Measurements from ENCODE around the gene OTC.

Gene OTC

DNA sequence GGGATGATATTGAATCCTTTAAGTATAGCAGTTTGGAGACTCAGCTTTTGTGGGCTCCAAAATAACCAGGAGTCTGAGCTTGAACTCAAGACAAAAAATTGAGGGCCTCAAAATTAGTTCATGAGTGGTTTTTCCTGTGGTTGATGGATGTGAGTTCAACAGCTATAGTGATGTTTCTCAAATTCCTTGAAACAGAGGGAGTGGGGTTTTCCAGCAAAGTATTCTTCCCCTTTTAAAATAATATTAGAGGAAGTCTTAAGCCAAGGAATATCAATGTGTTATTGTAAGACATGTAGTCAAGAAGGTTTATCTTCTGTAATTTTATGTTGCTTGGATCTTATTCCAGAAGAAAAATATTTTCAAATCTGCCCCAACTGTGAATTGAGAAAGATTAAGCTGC is 10.6 kb downstream of the OTC start:
- DNase-seq = no peak

DNA sequence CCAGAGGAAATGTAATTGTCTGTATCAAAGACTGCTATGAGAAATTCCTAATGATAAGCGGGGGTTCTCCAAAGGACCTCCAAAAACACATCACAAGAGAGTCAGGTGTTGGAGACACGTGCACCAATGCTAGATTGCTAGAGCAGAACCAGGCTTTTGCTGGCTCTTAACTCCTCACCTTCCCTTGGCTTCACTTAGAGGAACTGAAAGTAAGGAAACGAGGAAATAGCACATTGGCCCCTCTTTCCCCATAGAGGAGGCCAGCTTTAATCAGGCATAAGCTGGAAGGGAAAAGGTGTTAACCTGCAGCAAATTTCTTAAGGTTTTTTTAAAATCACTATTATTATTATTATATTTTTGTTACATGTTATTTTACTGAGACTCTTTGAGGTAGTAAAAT is 13.6 kb downstream of the OTC start:
- no peak for DNase-seq

DNA sequence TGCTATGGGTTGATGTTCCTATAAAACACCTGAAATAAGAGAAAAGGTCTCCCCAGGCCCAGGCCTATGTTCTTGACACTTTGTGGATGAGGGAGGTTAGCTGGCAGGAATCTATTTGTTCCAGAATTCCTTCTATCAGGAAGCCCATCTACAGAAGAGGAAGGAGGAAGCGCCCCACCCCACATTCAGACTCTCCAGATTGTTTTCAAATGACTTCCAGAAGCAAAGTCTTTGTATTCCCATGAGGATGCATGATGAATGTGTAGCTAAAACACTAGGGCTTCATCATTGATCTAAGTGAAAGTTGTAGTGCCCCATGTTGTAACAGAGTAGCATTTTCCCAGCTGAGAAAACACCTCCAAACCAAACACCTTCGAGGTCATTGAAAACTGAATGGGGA is 16.4 kb downstream of the OTC start:
- DNase-seq = no peak

DNA sequence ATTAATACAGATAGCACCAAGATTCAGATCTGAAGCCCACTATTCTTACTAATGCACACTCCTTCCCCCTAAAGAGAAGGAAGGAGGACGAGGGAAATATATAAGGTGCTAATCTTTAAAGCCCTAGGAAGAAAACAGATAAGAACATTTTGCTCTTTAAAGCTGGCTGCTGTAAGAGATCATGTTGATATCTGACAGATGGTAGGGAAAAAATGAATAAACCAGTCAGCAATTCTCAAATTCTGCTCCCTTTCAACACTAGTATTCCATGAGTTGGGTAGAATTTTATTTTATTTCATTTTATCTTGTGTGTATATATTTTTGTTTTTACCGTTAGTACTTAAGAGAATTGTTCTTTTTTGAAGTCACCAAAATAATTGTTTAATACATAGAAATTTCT is 19.2 kb downstream of the OTC start:
- no peak for DNase-seq

DNA sequence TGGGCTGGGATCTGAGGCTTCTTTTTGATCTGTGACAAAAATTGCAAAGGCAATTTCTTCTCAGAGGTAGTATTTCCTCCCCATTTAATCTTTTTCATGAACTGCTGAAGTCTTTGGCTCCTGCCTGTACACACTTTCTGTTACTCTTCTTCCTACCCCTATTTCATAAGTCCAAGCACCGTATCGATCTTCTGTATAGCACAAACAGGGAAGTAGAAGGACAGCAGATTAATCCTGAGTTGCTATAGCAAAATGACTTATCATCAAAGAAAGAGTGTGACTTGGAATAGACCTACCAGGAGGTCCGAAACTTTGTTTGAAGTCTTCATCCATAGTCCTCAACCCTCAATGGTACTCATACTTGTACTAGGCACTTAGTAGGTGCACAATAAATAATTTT is 22.0 kb downstream of the OTC start:
- DNase-seq = no peak

DNA sequence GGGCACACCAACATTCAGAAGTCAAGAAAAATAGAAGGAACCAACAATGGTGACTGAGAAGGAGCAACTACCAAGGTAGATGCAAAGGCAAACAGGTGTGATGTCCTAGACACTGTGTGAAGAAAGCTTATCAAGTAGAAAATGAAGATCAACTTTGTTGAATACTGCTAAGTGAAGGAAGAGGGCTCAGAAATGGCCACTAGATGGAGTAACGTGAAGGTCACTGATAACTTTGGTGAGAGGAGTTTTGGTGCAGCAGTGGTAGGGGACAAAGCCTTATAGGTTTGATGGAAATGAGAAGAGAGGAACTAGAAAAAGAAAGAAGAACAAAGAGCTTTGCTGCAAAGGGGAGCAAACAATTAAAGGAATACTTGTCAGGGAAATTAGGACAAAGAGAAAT is 23.5 kb downstream of the OTC start:
- no peak for DNase-seq

DNA sequence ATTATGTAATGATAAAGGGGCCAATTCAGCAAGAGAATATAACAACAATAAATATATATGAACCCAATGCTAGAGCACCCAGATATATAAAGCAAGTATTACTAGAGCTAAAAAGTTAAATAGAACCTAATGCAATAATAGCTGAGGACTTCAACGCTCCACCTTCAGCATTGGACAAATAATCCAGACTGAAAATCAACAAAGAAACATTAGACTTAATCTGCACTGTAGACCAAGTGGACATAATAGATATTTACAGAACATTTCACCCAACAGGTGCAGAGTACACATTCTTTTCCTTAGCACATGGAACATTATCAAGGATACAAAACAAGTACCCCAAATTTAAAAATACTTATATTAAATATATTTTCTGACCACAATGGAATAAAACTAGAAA is 24.3 kb downstream of the OTC start:
- DNase-seq = no peak

DNA sequence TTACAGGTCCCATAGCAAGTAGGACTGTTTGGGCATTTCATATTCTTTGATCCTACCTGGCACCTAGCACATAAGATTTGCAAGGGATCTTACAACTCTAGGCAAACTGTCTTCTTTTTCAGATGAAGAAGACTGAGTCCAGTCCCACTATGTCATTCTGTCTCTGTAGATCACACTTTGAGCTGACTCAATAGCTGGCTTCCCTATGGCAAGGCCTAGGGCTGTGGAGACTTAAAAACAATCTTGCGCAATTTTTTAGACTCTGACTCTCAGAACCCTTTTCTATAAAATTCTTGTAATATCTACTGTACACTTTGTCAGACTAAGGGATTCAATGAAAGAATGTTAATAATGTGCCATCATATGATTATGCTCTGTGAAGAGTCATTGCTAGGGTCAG is 26.7 kb downstream of the OTC start:
- no peak for DNase-seq

DNA sequence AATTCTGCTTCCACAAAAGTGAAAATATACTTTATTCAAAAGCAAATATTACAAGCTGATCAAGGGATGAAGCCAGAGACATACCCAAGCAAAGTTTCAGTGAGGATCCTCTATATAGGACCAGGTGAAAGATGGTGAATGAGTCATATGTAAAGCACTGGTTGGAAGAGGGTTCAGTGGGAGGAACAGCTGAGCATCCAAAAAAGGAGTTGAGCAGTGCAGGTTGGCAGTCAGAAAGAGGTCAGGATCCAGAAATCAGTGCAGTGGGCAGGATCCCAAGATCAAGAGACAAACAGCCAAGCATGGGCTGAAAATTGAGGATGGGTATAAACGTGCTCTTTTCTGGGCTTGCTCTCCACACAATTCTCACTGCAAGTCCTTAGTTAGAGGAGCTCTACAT is 30.3 kb downstream of the OTC start:
- DNase-seq = no peak

DNA sequence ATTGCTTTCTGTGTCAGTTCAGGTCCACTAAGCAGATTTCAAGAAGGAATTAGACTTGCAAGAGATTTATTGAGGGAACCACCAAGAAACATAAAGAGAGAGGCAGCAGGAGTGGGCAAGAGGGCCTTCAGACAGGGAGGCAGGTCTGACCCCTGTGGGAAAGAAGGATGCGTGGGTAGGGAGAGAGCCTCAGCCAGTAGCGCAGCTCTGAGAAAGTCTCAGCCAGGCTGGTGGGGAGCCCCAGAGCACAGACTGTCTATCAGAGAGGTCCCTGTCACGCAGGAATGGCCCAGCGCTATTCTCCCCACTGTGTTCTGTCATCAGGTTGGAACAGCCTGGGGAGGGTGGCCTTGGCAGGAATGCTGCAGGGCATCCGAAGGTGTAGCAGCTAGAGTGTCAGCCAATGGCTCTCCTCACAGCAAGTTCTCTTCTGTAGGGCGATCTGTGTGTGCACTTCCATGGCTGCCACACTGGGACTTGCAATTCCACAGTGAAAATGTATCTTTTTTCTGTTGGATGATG is 48.0 kb downstream of the OTC start:
- DNase-seq = no peak

DNA sequence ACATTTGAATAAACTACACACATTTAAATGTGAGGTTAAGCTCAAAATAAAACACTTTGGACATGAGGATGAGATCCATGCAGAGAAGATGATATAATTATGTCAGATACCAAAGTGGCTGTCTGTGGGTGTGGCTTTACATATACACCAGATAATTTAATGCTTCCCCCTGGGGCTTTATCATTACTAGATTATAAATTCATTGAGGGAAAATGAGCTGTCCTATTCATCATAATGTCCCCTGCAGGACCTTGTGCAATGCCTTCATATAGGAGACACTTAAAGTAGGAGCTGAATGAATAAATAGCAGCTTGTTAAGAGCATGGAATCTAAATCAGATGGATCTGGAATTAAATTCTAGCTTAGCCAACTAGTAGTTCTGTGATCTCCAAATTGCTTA is 49.7 kb downstream of the OTC start:
- DNase-seq = no peak

DNA sequence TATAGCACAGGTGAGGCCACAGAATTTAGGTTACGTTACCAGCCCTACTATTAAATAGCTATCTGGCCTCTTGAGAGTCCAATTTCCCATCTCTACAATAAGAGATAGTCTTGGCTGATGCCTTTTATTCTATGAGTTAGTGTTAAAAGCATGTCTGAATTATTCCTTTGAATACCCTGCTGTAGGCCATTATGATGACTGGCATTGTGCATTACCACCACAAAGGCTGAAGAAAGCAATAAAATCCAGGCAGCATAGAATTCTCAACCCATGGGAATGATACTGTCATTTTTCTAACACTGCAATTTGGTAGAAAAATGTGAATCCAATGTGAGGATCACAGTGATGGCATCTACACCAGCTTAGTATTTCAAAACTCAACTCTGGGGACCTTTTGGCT is 51.4 kb downstream of the OTC start:
- DNase-seq = no peak

DNA sequence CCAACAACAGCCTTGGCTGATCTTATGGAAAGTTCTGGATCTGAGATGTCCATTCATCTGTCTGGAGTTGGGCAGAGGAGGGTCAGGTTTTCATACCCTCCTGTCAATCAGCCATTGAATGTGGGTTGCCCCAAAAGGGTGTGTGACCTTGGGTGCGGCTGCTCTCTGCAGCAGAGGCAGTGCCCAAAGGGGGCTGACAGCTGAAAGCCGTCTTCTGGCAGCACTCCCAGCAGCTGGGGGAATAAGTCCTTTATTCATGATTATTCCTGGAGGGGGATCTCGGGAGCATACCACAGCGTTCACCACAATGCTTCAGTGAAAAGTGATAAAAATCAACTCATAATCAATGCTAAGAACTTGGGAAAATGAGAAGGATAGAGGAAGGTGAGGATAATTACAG is 54.7 kb downstream of the OTC start:
- DNase-seq = no peak

DNA sequence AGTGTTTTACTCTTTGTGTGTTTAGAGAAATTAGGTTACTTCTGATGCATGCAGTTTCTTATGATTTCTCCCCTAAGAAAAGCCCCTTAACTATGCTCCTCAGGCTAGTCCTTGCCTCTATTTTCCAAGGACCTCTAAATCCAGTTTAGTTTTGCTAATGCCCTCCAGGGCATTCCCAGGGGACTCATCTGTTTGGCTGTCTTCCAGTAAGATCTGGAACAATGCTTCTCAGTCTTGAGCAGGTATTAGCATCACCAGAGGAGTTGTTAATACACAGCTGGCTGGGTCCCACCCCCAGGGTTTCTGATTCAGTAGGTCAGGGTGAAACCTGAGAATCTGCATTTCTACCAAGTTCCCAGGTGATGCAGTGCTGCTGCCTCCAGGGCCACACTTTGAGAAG is 56.9 kb downstream of the OTC start:
- no peak for DNase-seq

DNA sequence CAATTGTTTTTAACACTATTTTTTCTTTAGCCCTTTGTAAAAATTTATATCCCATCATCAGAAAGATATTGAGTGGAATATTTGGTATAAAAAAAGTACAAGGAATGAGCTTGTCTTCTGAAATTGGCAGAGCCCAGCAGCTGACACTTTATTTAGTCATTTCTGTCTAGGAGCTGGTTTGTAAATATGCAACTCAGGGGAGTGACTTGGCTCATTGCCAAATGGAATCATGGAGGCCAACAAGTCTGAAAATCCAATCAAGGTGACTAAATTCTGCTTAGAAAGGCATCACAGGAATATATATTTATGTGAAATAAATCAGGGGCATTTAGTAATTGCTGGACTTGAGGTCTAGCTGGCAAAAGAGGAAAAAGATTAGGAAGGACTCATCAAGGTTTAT is 74.4 kb downstream of the OTC start:
- no peak for DNase-seq

DNA sequence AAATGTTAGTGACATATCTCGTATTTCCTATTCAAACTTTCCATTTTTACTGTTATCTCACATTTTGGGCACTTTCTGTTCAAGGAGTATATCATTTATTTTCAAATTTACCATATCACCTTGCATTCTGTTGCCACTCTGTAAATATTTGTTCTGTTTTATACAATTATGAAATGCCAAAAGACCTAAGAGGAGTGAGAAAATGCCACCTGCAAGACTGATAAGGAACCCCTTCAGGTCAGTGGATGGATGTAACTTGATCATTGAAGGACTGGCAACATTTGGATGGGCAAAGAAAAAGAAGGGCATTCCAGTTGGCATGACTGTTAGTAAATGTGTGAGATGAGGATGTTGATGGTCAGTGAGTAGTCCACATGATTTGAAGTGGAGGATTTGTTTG is 79.1 kb downstream of the OTC start:
- DNase-seq = no peak

DNA sequence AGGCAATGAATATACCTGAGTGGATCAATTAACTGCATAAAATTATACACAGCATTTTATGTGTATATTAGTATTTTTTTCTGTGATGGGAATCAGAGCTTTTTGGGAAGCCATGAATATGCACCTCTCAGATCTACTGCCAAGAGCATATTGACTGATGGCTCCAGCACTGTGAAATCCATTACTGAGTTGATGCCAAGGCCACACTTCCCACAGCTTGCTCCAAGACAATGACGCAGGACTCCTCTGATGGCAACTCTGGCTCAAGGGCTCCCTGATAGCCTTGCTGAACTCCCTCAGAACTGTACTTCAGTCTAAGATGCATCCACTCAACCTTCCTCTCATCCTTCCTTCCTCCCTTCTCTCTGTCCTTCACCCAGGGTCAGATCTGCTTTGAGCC is 82.7 kb downstream of the OTC start:
- no peak for DNase-seq

DNA sequence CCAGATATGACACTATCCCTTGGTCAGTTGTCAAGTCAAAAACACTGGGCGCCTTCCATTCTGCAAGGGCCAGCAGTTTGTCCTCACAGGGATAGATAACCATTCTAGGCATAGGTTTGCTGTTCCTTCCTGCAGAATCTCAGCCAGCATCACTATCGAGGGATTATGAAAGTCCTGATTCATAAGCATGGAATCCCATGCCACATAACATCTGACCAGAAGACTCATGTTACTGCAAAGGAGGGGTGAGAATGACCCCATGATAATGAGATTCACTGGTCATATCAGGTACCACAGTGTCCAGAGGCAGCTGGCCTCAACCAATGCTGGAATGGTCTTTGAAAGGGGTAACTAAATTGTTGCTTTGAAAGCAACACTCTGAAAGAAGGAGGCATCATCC is 84.7 kb downstream of the OTC start:
- no peak for DNase-seq

DNA sequence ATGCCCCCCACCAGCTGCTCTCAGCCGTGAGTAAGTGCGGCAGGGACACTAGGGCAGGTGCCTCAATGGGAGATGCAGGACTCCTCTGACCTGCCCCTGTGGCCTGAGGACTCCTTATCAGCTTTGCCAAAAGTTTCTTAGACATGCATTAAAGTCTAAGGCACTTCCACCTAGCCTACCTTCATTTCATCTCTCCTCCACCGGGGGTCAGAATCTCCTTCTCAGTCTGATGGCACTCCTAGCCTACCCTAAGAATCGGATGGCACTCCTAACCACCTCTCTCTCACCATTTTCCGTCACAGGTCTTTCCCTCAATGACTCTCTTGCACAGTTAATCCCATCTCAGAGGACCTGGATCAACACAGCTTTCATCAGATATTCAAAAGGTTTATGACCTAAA is 85.9 kb downstream of the OTC start:
- DNase-seq = no peak

DNA sequence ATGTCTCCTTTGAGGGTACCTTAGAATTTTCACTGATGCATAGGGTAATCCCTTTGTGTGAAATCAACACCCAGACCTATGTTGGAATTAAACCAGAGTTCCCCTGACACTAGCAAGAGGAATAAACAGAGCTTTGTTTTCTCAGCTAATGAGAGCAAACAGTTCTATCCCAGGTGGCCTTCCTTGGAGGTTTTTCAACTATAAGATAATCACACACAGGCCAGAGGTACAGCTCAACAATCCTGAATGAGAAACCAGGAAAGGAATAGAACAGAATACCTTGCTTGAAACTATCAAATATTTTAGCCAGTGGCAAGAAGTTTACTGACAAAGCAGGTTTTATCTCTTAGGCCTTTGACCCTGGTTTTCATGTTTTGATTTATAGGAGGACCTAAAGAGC is 100.2 kb downstream of the OTC start:
- DNase-seq = no peak

DNA sequence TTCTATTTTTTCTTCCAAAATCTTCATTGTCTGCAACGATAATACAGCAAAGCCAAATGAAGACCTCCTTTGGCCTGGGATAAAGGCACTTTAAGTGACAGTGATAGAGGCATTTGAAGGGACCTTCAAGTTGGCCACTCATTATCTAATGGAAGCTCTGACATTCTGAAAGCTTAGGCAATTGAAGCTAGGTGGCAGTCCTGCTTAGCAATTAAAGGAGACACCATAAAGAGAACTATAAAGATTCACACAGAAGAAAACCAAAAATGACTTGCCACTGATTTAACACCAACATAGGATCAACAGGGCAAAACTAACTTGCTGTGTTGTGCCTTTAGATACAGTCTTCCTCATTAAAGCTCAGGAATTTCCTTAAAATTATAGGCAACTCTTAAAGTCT is 105.7 kb downstream of the OTC start:
- no peak for DNase-seq

DNA sequence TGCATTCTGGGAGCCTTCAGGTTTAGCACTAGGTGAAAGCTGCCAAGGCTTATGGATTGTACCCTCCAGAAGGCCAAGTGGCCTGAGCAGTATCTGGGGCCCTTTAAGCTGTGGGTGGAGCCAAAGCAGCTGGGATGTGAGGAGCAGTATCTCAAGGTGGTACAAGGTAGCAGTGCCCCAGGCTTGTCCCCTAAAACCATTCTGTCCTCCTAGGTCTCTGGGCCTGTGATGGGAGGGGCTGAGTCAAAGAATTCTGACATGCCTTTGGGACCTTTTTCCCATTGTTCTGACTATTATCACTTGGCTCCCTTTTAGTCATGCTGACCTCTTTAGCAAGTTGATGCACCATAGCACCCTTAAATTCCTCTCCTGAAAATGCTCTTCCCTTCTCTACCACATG is 109.9 kb downstream of the OTC start:
- DNase-seq = no peak

DNA sequence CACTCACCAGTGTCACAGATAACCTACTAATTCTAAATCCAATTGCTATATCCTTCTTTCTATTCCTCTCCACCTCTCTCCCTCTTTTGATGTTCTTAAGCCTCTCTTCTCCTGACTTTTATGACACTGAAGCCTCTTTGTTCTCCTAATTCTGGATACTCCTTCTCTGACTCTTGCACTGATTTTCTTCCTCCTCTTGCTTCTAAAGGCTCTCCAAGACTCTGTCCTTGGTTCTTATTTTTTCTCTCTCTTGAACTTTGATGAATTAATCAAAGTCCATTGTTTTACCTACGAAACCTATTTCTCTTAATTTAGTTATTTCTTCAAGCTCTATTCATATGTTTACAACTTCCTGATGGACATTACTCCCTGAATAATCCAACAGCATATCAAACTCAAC is 113.3 kb downstream of the OTC start:
- DNase-seq = no peak

DNA sequence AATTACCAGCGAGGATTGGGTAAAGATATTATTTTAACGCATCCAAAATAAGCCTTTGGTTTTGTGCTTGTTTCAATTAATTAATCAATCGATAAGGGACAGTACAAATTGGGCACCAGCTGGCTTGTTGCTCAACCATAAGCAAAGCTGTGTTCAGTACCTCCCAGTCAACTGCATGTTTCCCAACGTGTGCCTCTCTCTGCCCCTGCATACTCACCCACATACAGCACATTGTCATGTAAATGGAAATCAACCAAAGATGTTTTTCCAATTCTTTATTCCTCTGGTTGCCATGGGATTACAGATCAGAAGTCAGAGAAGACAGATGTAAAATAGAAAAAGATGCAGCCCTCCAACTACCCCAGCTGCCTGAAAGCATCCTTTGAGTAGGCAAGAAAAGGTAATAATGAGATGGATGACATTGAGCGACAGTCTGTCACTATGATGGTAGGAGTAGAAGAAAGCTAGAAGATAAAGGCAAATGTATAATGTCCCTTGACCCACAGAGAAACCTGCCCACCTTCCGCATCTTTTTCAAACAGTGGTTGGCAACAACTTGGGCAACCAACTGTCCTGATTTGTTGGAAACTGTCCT is 116.3 kb downstream of the OTC start:
- no peak for DNase-seq

Measured in SHP77 treated with DMSO at 0.1 percent for 48 hours (cell line).